ENCODE measurements around the gene EIF2S3. TPM values are rescaled to one million over a fixed set of nuclear protein-coding genes. Genes with fewer than 3 reads are reported as not detected.

Gene EIF2S3
- total RNA-seq, 1 experiment from 2014 or later: 225 TPM

- POLR2A ChIA-PET (ENCODE audit: low non-redundant PET): no interaction called here
- Histone ChIP-seq H3K36me3 (ENCODE audit: insufficient read depth, low read length, poor library complexity, severe bottlenecking) (no peaks in the 10 kb centered on the region), H3K4me3 (ENCODE audit: low read depth, low read length, poor library complexity, severe bottlenecking) (no peak overlapping the region), H3K27me3 (replicated peaks; ENCODE audit: insufficient read depth, low read depth, low read length, poor library complexity) (peaks cover 10% of the 10 kb centered on the region), H3K27ac (ENCODE audit: low read depth, low read length, poor library complexity, severe bottlenecking) (no peak overlapping the region), H3K4me1 (ENCODE audit: insufficient read depth, low read length, poor library complexity, severe bottlenecking) (no peaks in the 10 kb centered on the region), H3K9me3 (ENCODE audit: low read depth, low read length, poor library complexity, severe bottlenecking) (no peaks in the 10 kb centered on the region)
- TF ChIP-seq EZH2 (IDR thresholded peaks at IDR 0.05; ENCODE audit: borderline replicate concordance, low read depth, low read length, poor library complexity, severe bottlenecking): no peak
- TF ChIP-seq, protein P1, sequence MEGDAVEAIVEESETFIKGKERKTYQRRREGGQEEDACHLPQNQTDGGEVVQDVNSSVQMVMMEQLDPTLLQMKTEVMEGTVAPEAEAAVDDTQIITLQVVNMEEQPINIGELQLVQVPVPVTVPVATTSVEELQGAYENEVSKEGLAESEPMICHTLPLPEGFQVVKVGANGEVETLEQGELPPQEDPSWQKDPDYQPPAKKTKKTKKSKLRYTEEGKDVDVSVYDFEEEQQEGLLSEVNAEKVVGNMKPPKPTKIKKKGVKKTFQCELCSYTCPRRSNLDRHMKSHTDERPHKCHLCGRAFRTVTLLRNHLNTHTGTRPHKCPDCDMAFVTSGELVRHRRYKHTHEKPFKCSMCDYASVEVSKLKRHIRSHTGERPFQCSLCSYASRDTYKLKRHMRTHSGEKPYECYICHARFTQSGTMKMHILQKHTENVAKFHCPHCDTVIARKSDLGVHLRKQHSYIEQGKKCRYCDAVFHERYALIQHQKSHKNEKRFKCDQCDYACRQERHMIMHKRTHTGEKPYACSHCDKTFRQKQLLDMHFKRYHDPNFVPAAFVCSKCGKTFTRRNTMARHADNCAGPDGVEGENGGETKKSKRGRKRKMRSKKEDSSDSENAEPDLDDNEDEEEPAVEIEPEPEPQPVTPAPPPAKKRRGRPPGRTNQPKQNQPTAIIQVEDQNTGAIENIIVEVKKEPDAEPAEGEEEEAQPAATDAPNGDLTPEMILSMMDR (conservative IDR thresholded peaks at IDR 0.05; ENCODE audit: low read depth, low read length): no peak
- no TSS peak for BruUV-seq (replicated peaks)
- intact Hi-C loops (cut with micrococcal nuclease; ENCODE audit: unreplicated experiment): no loop called here
- CTCF ChIA-PET: no interaction called here
- no peak for DNase-seq (ENCODE audit: low spot score)
These were observed 42.5 kb upstream of the EIF2S3 start for GRCh38 chrX:24012266-24012665.

GRCh38 chrX:24014388-24015018, 40.3 kb upstream of the EIF2S3 start:
- ChIA-PET POLR2A (ENCODE audit: low non-redundant PET) (no interaction called here), CTCF (no interaction called here)
- Histone ChIP-seq H3K36me3 (ENCODE audit: insufficient read depth, low read length, poor library complexity, severe bottlenecking) (no peaks in the 10 kb centered on the region), H3K9me3 (ENCODE audit: low read depth, low read length, poor library complexity, severe bottlenecking) (no peaks in the 10 kb centered on the region), H3K4me1 (ENCODE audit: insufficient read depth, low read length, poor library complexity, severe bottlenecking) (no peaks in the 10 kb centered on the region), H3K27ac (ENCODE audit: low read depth, low read length, poor library complexity, severe bottlenecking) (peak overlapping the region; percentile 35), H3K4me3 (ENCODE audit: low read depth, low read length, poor library complexity, severe bottlenecking) (no peak overlapping the region), H3K27me3 (replicated peaks; ENCODE audit: insufficient read depth, low read depth, low read length, poor library complexity) (peaks cover 21% of the 10 kb centered on the region)
- BruUV-seq (replicated peaks): no TSS peak
- TF ChIP-seq EZH2 (IDR thresholded peaks at IDR 0.05; ENCODE audit: borderline replicate concordance, low read depth, low read length, poor library complexity, severe bottlenecking): no peak
- TF ChIP-seq, protein P1 (conservative IDR thresholded peaks at IDR 0.05; ENCODE audit: low read depth, low read length): no peak
- intact Hi-C loops (cut with micrococcal nuclease; ENCODE audit: unreplicated experiment): no loop called here
- no peak for DNase-seq (ENCODE audit: low spot score)

GRCh38 chrX:24017674-24018073, 37.1 kb upstream of the EIF2S3 start:
- DNase-seq (ENCODE audit: low spot score): no peak
- POLR2A ChIA-PET (ENCODE audit: low non-redundant PET): no interaction called here
- TF ChIP-seq, protein P1 (conservative IDR thresholded peaks at IDR 0.05; ENCODE audit: low read depth, low read length): no peak
- no peaks in the 10 kb centered on the region for H3K36me3 ChIP-seq (ENCODE audit: insufficient read depth, low read length, poor library complexity, severe bottlenecking)
- no peak overlapping the region for H3K27ac ChIP-seq (ENCODE audit: low read depth, low read length, poor library complexity, severe bottlenecking)
- H3K4me1 ChIP-seq (ENCODE audit: insufficient read depth, low read length, poor library complexity, severe bottlenecking): peaks cover 7% of the 10 kb centered on the region
- H3K9me3 ChIP-seq (ENCODE audit: low read depth, low read length, poor library complexity, severe bottlenecking): no peaks in the 10 kb centered on the region
- intact Hi-C loops (cut with micrococcal nuclease; ENCODE audit: unreplicated experiment): no loop called here
- no peak overlapping the region for H3K4me3 ChIP-seq (ENCODE audit: low read depth, low read length, poor library complexity, severe bottlenecking)
- CTCF ChIA-PET: no interaction called here
- BruUV-seq (replicated peaks): no TSS peak
- peaks cover 22% of the 10 kb centered on the region for H3K27me3 ChIP-seq (replicated peaks; ENCODE audit: insufficient read depth, low read depth, low read length, poor library complexity)

All from A673 (cell line).